C4-2B (cell line): ENCODE data around the gene MANF.

ENCODE experiments used
- H3K27ac ChIP-seq: fragments of 450-650 bp; 2 replicates; pipeline ENCODE4 v1.5.1; 2017
- CTCF ChIP-seq: fragments of 450-650 bp; conservative IDR thresholded peaks from 2 replicates; pipeline ENCODE4 v1.5.1; 2017; ENCODE audit warnings: mild to moderate bottlenecking
- ZFX ChIP-seq: fragments of 450-650 bp; IDR thresholded peaks from 2 replicates; pipeline ENCODE4 v1.6.1; 2017

The MANF gene

GRCh38 chr3:51422211-51422610, 37.1 kb downstream of the MANF start:
- no peak for TF ChIP-seq CTCF
- no peak for TF ChIP-seq ZFX
- no peak overlapping the region for H3K27ac ChIP-seq

GRCh38 chr3:51426921-51427320, 41.8 kb downstream of the MANF start:
- no peak overlapping the region for H3K27ac ChIP-seq
- TF ChIP-seq CTCF (no peak), ZFX (no peak)

DNA sequence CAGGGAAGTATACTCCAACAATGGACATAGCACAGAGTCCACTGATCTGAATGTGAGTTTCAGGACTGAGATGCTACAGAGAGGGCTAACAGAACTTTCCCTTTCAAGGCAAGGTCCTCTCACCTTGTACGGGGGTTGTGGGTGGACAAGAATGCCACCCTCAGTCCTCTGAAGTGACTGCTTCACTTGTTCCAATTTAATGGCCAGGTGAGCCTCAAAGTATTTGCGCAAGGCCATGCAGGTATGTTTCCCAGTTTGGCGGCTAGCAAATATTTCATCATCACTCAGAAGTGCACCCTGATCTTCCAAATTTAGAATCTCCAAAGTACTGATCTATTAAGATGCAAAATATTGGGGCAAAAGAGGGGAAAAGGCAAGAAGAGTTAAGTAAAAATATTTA, 44.0 kb downstream of the MANF start:
- H3K27ac ChIP-seq, result no peak overlapping the region
- no peak for TF ChIP-seq CTCF
- TF ChIP-seq ZFX, result no peak

DNA sequence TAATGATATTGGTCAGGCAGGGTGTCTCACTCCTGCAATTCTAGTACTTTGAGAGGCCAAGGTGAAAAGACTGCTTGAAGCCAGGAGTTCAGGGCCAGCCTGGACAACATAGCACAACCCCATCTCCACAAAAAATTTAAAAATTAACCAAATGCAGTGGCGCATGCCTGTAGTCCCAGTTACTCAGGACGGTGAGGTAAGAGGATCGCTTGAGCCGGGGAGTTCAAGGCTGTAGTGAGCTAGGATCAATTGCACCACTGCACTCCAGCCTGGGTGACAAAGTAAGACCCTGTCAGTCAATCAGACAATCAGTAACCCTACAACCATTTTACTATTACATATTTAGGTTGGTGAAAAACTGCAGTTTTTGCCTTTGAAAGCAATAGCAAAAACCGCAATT, 49.0 kb downstream of the MANF start:
- no peak overlapping the region for H3K27ac ChIP-seq

GRCh38 chr3:51434746-51435327, 49.7 kb downstream of the MANF start:
- TF ChIP-seq CTCF, result peak; percentile 89
- no peak for TF ChIP-seq ZFX
- H3K27ac ChIP-seq, result no peak overlapping the region

More for the DNA sequence above, 49.0 kb downstream of the MANF start:
- no peak for TF ChIP-seq CTCF
- TF ChIP-seq ZFX, result no peak

- H3K27ac ChIP-seq, result no peak overlapping the region
- TF ChIP-seq ZFX, result no peak
- no peak for TF ChIP-seq CTCF
Measured at GRCh38 chr3:51436998-51437639, 52.0 kb downstream of the MANF start.
